ENCODE measurements around the gene DHX35. TPM values are rescaled to one million over a fixed set of nuclear protein-coding genes. Genes with fewer than 3 reads are reported as not detected.
A peak's percentile ranks its signal among the peaks of the same experiment; 100 is the strongest.

The DHX35 gene
- total RNA-seq, 1 donor, result 8.9 TPM

DNA sequence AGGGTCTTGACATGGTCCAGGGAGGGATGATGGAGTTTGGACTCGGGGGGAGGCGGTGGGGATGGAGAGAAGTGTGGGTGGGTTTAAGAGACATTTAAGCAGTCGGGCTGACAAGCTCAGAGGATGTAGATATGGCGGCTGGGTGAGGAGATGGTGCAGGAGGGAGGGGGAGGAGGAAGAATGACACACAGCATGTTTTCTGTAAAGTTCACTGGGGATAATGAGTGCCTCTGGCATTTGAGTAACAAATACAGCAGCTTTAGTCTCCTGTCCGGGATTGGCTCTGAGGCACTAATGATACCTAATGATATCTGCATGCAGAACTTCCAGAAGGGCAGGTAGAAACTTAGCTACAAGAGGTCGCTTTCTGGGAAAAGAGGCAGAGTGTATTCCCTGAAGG, 107.8 kb downstream of the DHX35 start:
- TF ChIP-seq, protein P1, sequence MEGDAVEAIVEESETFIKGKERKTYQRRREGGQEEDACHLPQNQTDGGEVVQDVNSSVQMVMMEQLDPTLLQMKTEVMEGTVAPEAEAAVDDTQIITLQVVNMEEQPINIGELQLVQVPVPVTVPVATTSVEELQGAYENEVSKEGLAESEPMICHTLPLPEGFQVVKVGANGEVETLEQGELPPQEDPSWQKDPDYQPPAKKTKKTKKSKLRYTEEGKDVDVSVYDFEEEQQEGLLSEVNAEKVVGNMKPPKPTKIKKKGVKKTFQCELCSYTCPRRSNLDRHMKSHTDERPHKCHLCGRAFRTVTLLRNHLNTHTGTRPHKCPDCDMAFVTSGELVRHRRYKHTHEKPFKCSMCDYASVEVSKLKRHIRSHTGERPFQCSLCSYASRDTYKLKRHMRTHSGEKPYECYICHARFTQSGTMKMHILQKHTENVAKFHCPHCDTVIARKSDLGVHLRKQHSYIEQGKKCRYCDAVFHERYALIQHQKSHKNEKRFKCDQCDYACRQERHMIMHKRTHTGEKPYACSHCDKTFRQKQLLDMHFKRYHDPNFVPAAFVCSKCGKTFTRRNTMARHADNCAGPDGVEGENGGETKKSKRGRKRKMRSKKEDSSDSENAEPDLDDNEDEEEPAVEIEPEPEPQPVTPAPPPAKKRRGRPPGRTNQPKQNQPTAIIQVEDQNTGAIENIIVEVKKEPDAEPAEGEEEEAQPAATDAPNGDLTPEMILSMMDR (IDR thresholded peaks at IDR 0.05; ENCODE audit: insufficient read depth, low read length), result no peak
- H3K4me3 ChIP-seq (ENCODE audit: low read depth, low read length), result no peak overlapping the region
- DNase-seq (ENCODE audit: low read depth), result no peak

DNA sequence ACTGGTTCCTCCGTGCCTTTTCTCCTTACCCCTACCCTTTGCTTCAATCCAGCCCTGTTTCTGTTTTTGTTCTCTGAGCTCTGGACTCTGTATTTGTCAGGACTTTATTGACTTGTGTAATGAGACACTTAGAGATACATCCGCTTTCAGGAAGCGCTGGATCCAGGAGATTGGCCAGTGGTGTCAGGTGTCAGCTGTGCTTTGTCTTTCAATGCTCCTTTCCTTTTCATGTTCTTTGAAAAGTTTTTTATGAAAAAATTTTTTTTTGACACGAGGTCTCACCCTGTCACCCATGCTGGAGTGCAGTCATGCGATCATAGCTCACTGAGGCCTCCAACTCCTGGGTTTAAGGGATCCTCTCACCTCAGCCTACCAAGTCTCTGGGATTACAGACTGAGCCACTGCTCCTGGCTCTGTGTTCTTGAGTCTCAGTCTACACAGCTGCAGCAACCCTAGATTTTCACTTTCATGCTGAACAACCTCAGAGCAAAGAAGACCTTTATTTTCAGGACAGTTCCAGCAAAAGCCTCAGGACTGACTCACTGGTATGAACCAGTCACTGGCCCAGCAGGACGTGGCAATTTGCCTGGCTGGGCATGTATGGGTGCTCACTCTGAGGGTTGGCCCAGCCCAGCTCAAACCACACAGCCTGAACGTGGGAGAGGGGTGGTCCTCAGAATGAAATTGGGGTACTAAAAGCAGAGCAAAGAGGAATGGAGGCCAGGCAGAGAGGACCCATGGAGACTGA, 108.5 kb downstream of the DHX35 start:
- TF ChIP-seq, protein P1 (IDR thresholded peaks at IDR 0.05; ENCODE audit: insufficient read depth, low read length), result no peak
- H3K4me3 ChIP-seq (ENCODE audit: low read depth, low read length), result no peak overlapping the region
- DNase-seq (ENCODE audit: low read depth), result peak; percentile 51

DNA sequence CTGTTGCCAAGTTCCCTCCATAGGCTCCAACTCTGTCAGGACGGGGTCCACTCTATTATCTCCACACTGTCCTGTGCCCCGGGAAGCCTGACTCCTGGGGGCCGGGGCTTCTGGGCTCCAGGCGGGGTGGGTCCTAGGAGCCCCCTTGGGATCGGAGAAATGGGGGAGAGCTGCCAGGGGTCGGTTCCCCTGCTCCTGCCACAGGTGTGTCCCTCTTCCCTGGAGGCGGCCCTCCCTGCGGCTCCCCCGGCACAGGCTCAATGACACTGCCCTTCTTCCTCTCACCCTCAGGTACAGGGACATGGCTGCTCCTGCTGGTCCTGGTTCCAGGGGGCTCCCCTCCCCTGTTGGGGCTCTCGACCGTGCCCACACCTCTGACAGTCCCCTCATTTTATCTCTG, 110.0 kb downstream of the DHX35 start:
- TF ChIP-seq, protein P1 (IDR thresholded peaks at IDR 0.05; ENCODE audit: insufficient read depth, low read length), result no peak
- no peak for DNase-seq (ENCODE audit: low read depth)
- no peak overlapping the region for H3K4me3 ChIP-seq (ENCODE audit: low read depth, low read length)

DNA sequence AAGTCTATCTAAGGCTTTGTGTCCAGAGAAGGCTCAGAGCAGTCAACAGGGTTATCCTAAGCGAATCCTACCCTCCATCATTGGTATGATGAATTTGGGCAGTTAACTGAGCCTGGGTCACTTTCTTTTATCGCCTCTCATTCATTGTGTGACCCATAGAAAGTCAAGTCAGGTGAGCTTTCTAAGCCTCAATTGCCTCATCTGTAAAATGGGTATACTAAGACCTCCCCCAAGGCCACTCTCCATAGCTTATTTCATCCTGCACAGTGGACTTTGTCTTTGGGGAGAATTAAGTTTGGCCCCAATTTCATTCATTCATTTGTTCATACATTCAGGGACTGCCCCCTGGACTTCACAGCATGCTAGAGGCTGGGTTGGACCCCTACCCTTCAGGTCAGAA, 110.5 kb downstream of the DHX35 start:
- no peak overlapping the region for H3K4me3 ChIP-seq (ENCODE audit: low read depth, low read length)
- TF ChIP-seq, protein P1 (IDR thresholded peaks at IDR 0.05; ENCODE audit: insufficient read depth, low read length), result no peak
- no peak for DNase-seq (ENCODE audit: low read depth)

DNA sequence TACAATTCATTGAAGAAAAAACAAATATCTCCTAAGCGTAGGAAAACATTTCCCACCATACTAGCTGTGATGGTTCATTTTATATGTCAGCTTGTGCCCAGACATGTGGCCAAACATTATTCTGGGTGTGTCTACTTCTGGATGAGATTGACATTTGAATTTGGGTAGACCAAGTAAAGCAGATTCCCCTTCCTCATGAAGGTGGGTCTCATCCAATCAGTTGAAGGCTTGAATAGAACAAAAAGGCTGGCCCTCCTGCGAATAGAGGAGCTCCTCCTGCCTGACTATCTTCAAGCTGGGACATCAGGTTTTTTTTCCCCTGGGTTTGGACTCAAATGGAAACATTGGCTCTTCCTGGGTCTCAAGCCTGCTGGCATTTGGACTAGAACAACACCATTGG, 113.6 kb downstream of the DHX35 start:
- TF ChIP-seq, protein P1 (IDR thresholded peaks at IDR 0.05; ENCODE audit: insufficient read depth, low read length), result no peak
- DNase-seq (ENCODE audit: low read depth), result no peak

DNA sequence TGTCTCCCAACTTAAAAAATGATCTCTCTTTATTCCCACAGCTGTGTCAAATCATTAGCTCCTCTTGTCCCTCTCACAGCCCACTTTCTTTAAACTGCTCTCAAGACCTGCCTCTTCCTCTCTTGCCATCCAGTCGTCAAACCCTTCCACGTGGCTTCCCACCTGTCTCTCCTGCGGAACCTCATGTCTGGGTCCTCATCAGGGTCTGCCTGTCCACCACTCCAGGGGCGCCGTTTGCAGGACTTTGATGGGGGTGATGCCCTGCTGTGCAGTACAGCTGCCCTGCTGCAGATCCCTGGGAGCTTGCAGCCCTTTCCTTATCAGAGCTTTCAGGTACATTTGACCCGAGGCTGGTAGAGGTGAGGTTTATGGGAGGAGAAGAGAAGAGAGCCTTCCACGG, 114.8 kb downstream of the DHX35 start:
- no peak for DNase-seq (ENCODE audit: low read depth)
- H3K4me3 ChIP-seq (ENCODE audit: low read depth, low read length), result no peak overlapping the region
- TF ChIP-seq, protein P1 (IDR thresholded peaks at IDR 0.05; ENCODE audit: insufficient read depth, low read length), result no peak

More for the DNA sequence above, 113.6 kb downstream of the DHX35 start:
- H3K4me3 ChIP-seq (ENCODE audit: low read depth, low read length), result no peak overlapping the region

DNA sequence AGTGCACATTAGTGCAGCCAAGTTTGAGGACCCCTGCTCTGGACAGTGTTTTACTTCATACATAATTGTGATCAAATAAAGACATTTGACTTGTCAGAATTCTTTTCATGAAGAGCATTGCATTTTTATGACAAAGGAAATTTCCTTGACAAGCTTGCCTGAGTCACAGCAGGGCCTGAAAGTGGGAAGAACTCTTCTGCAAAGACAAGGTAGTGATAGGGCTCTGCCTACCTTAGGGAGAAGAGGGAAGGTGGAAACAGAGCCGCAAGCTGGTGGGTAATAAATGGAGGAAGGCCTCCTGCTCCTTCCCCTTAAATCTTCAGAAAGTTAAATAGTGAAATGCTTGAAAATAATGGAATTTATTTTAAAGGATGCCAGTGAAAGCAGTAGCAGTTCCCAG, 118.2 kb downstream of the DHX35 start:
- no peak overlapping the region for H3K4me3 ChIP-seq (ENCODE audit: low read depth, low read length)
- DNase-seq (ENCODE audit: low read depth), result no peak
- TF ChIP-seq, protein P1 (IDR thresholded peaks at IDR 0.05; ENCODE audit: insufficient read depth, low read length), result no peak

Measured in fibroblast of the aortic adventitia (primary cell).